Right atrium auricular region (tissue), 2 donors: ENCODE measurements around the gene CTDP1. TPM values are rescaled to one million over a fixed set of nuclear protein-coding genes. Genes with fewer than 3 reads are reported as not detected.

Source experiments
- DNase-seq: peaks from one replicate; pipeline ENCODE4 v3.0.0-alpha.2; 2019; ENCODE audit warnings: low spot score
- H3K27ac ChIP-seq, 2 donors: fragments of 200-600 bp; sonication (generic); 1 replicate in 1 of 2; 2 replicates in 1 of 2; pipeline ENCODE4 v1.5.1; 2016 to 2019
- H3K27me3 ChIP-seq, 2 donors: fragments of 200-600 bp; sonication (generic); one replicate each; pipeline versions ENCODE4 v1.5.1 to v1.6.0; 2017 to 2019
- H3K36me3 ChIP-seq: fragments of 200-600 bp; sonication (generic); one replicate; pipeline ENCODE4 v1.5.1; 2016
- H3K4me1 ChIP-seq, 2 donors: fragments of 200-600 bp; sonication (generic); one replicate each; pipeline versions ENCODE4 v1.5.1 to v1.6.0; 2017 to 2019
- H3K4me3 ChIP-seq, 2 donors: fragments of 200-600 bp; sonication (generic); 1 replicate in 1 of 2; 2 replicates in 1 of 2; pipeline ENCODE4 v1.5.1; 2017 to 2019; ENCODE audit warnings: mild to moderate bottlenecking in 1 of 2, moderate library complexity in 1 of 2
- H3K9me3 ChIP-seq, 2 donors: fragments of 200-600 bp; sonication (generic); one replicate each; pipeline ENCODE4 v1.5.1; 2019
- total RNA-seq, 2 donors: library from RNA; depleted of rRNA; stranded (reverse); fragments of >200 nt; gene quantifications; one replicate each; pipeline ENCODE4 v1.1.0, GENCODE V29; 2016
- TF ChIP-seq, protein P1 (sequence below), 2 donors: fragments of 200-600 bp; sonication (generic); IDR thresholded peaks; one replicate each; pipeline ENCODE4 v1.5.1; 2019; ENCODE audit warnings: antibody characterized with exemption in 2 of 2

CTDP1 gene
- total RNA-seq, 2 donors from 2014 or later = 6.3 to 9.2 TPM

DNA sequence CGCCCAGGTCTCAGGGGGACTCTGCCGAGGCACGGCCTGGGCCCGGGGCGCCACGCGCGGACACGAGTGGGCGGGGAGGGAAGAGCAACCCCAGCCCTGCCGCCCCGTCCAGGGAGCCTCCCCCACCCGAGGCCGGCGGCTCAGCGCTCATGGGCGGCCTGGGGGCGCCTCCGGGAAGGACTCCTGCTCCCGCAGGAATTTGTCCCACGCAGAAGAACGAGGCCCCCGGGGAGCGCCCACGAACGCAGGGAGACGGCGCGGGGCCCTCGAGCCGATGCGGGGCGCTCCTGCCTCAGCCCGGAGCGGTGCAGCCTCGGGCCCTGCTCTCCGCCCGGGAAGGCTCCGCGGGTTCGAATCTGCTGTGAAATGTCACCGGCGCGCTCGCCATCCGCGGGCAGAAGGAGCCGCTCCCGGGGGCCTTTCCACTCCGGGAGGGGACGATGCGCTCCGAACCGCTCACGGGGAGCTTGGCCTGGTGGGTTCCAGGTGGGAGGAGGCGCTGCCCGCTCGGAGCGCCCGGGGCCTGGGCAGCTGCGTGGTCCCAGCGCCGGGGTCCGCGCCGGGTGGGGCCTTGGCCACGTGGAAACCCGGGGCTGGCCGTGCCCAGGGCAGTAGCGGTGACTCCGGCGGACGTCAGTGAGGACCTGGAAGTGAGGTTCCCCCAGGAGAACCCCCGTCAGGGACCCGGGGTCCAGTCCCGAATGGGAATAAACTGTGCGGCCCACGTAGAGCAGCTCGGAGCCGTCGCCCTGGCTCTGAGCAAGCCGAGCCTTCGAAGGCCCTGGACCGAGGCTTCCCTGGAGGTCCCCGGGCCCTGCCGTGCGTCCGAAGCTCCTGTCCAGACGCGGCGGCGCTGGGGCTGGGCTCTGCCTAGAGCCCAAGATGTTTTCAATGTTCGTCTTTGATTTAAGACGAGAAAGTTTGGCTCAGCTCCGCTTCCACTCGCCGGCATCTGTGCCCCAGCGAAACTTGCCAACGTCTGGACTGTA, 41.4 kb upstream of the CTDP1 start:
- TF ChIP-seq, protein P1, sequence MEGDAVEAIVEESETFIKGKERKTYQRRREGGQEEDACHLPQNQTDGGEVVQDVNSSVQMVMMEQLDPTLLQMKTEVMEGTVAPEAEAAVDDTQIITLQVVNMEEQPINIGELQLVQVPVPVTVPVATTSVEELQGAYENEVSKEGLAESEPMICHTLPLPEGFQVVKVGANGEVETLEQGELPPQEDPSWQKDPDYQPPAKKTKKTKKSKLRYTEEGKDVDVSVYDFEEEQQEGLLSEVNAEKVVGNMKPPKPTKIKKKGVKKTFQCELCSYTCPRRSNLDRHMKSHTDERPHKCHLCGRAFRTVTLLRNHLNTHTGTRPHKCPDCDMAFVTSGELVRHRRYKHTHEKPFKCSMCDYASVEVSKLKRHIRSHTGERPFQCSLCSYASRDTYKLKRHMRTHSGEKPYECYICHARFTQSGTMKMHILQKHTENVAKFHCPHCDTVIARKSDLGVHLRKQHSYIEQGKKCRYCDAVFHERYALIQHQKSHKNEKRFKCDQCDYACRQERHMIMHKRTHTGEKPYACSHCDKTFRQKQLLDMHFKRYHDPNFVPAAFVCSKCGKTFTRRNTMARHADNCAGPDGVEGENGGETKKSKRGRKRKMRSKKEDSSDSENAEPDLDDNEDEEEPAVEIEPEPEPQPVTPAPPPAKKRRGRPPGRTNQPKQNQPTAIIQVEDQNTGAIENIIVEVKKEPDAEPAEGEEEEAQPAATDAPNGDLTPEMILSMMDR (IDR thresholded peaks at IDR 0.05) = no peak
- Histone ChIP-seq H3K27ac (no peak overlapping the region), H3K4me3 (no peak overlapping the region), H3K9me3 (no peaks in the 10 kb centered on the region), H3K4me1 (peaks cover 0 to 3% of the 10 kb centered on the region in 2 donors), H3K36me3 (no peaks in the 10 kb centered on the region), H3K27me3 (peaks cover 0 to 9% of the 10 kb centered on the region in 2 donors)
- DNase-seq = no peak

DNA sequence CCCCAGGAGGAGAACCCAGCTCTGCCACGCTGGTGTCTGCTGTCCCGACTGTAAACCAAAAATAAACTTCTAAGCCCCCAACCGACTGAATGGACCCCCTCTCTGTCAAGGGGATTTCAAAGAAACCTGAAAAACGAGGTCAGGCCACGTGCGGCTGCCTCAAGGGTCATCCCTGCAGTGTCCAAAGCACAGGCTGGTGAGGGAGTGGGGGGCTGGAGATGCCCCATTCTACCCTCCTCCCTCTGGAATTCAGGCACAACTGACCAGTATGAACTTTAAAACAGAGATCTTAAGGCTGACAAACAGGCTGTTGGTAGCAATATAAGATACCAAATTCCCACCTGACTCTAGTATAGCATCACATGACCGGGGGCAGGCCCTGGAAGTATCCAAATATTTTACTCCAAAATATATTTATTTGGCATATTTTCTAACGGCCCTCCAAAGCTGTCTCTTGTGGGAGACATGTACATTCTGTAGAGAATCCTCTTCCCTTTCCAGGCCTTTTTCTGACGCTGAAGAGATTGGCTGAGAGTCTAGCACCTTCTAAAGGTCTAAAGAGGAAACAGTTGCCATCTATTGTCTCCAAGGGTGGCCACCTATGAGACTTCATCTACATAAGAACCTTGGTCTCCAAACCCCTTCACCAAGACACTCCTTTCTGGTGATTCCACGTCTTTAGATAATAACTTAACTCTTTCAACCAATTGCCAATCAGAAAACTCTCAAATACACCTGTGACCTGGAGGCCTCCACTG, 40.4 kb upstream of the CTDP1 start:
- H3K4me3 ChIP-seq = no peak overlapping the region
- TF ChIP-seq, protein P1 (IDR thresholded peaks at IDR 0.05) = peak in 1 of 2 donors; percentile 12

DNA sequence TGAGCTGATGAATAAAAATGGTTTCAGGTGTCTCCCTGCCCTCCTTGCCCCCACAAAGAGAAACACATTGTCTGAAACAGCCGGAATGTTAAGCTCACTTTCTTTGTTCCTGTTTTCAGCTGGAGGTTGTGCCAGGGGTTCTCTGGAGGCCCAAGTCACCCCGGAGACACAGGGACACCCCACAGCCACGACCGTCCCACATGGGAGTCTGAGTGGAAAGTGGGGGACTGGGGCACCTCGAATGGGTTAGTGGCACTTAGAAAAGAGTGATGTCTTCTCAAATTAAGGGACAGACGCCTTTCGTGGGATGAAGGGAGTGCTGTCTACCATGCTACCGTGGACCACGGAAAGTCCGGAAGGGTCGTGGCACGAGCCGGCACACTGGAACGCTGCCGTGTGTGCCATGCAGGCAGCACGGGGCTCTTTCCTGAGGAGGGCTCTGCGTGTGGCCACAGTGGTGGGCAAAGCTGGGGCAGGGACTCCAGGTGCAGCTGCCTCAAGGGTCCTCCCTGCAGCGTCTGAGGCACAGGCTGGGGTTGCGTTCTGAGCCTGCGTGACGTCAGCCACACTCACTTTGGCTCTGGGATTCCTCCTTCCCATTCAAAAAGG, 39.4 kb upstream of the CTDP1 start:
- peaks cover 0 to 9% of the 10 kb centered on the region in 2 donors for H3K27me3 ChIP-seq

More for the DNA sequence above, 40.4 kb upstream of the CTDP1 start:
- Histone ChIP-seq H3K4me1 (peaks cover 0 to 7% of the 10 kb centered on the region in 2 donors), H3K9me3 (no peaks in the 10 kb centered on the region), H3K36me3 (no peaks in the 10 kb centered on the region), H3K27me3 (peaks cover 0 to 9% of the 10 kb centered on the region in 2 donors), H3K27ac (no peak overlapping the region)
- DNase-seq = no peak

DNA sequence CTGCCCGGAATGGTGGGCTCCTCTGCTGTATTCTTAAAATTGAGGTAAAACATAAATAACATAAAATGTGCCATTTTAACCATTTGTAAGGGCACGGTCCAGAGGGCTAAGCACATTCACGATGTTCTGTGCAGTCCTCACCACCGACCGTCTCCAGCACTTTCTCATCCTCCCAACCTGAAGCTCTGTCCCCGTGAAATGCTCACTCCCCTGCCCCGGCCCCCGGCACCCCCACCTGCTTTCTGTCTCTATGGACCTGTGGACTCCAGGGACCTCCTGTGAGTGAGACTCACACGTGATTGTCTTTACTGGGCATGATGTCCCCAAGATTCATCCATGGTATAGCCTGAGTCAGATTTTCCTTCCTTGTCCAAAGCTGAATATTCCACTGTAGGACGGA, 38.7 kb upstream of the CTDP1 start:
- DNase-seq = no peak
- Histone ChIP-seq H3K4me1 (peaks cover 0 to 9% of the 10 kb centered on the region in 2 donors), H3K4me3 (no peak overlapping the region), H3K36me3 (no peaks in the 10 kb centered on the region), H3K9me3 (no peaks in the 10 kb centered on the region), H3K27me3 (peaks cover 0 to 9% of the 10 kb centered on the region in 2 donors), H3K27ac (no peak overlapping the region)
- TF ChIP-seq, protein P1 (IDR thresholded peaks at IDR 0.05) = no peak

More for the DNA sequence above, 39.4 kb upstream of the CTDP1 start:
- DNase-seq = no peak
- no peak overlapping the region for H3K27ac ChIP-seq
- peaks cover 0 to 9% of the 10 kb centered on the region in 2 donors for H3K4me1 ChIP-seq
- H3K4me3 ChIP-seq = no peak overlapping the region
- H3K36me3 ChIP-seq = no peaks in the 10 kb centered on the region
- no peaks in the 10 kb centered on the region for H3K9me3 ChIP-seq
- TF ChIP-seq, protein P1 (IDR thresholded peaks at IDR 0.05) = no peak

DNA sequence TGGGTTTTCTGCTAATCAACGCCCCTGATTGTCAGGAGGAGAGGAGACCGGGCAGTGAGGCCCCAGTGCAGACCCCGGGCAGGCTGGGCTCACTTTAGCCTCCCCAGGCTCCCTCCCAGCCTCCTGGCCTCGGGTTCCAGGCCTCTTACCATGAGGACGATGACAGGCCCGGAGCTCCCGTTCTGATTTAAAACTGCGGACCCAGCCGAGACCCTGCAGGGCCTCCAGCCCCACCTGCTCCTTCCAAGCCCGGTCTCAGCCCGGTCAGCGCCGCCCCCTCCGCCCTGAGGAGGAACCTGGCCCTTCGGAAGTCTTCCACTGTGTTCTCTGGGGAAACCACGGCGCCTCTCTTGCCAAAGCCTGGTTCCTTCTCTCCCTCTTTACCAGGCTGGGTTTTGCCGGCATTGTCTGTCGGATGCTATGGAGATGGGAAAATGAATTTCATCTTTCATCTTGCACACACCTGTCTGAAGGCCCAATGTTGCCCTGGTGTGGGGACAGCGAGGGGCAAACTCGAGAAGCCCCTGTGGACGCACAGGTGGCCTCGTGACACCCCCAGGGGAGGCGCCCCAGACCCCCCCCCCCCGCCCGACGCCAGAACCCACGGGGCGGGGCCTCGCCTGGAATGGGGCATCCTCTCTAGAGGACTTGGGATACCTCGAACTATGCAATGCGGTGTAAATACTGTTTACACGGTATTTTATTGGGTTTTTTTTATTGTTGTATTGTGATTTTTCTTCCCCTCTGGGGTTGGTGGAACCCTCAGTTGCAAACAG, 37.7 kb upstream of the CTDP1 start:
- H3K27ac ChIP-seq = no peak overlapping the region
- H3K9me3 ChIP-seq = no peaks in the 10 kb centered on the region
- TF ChIP-seq, protein P1 (IDR thresholded peaks at IDR 0.05) = no peak
- peaks cover 0 to 9% of the 10 kb centered on the region in 2 donors for H3K4me1 ChIP-seq
- no peaks in the 10 kb centered on the region for H3K36me3 ChIP-seq
- no peak for DNase-seq
- no peak overlapping the region for H3K4me3 ChIP-seq
- peaks cover 0 to 9% of the 10 kb centered on the region in 2 donors for H3K27me3 ChIP-seq
